Fibroblast of lung (primary cell): ENCODE data around the gene POPDC2.

Experiments
- EZH2 ChIP-seq: IDR thresholded peaks from 2 replicates; pipeline ENCODE4 v1.5.1; 2012; ENCODE audit warnings: low read length, control low read depth, mild to moderate bottlenecking; ENCODE audit errors: missing control alignments
- TF ChIP-seq, protein P1 (sequence below), 2 donors: IDR thresholded peaks in 1 of 2; conservative IDR thresholded peaks in 1 of 2; 1 replicate in 1 of 2; 2 replicates in 1 of 2; pipeline ENCODE4 v1.5.1; 2011 to 2012; ENCODE audit warnings: low read length in 2 of 2, control low read depth in 1 of 2, inconsistent platforms in 1 of 2, low read depth in 1 of 2, mild to moderate bottlenecking in 1 of 2

DNA sequence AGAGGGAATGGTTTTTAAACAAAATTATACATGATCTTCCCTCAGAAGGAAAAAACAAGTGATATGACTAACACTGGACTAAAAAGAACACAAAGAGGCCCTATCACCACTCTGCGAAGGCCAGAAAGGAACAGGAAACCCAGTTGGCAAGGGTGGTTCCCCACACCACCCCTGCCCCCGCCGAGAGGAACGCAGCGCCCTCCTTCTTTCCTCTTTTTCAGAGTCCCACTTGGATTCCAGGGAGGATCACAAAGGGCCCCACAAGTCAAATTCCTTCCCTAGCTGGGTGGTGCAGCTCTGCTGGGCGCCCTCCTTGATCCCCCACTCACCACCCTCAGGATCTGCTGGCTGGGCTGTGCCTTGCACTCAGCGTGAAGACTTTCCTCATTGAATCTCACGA lies 32.9 kb downstream of the POPDC2 start:
- TF ChIP-seq, protein P1, sequence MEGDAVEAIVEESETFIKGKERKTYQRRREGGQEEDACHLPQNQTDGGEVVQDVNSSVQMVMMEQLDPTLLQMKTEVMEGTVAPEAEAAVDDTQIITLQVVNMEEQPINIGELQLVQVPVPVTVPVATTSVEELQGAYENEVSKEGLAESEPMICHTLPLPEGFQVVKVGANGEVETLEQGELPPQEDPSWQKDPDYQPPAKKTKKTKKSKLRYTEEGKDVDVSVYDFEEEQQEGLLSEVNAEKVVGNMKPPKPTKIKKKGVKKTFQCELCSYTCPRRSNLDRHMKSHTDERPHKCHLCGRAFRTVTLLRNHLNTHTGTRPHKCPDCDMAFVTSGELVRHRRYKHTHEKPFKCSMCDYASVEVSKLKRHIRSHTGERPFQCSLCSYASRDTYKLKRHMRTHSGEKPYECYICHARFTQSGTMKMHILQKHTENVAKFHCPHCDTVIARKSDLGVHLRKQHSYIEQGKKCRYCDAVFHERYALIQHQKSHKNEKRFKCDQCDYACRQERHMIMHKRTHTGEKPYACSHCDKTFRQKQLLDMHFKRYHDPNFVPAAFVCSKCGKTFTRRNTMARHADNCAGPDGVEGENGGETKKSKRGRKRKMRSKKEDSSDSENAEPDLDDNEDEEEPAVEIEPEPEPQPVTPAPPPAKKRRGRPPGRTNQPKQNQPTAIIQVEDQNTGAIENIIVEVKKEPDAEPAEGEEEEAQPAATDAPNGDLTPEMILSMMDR (conservative IDR thresholded peaks at IDR 0.05 in 1 of 2, IDR thresholded peaks at IDR 0.05 in 1 of 2; ENCODE audit: low read depth in 1 of 2, low read length in 2 of 2), result no peak
- TF ChIP-seq EZH2, result no peak
